Mucosa of descending colon (tissue), 3 donors: ENCODE results near the gene MAVS. TPM values are rescaled to one million over a fixed set of nuclear protein-coding genes. Genes with fewer than 3 reads are reported as not detected.

Experiments used
- ATAC-seq: fragments of 200-7000 bp; cut with Tn5 transposase; one replicate; pipeline ENCODE4 v1.9.1; 2020; ENCODE audit warnings: mild to moderate bottlenecking, moderate library complexity
- DNase-seq, 3 donors: peaks; one replicate each; pipeline ENCODE4 v3.0.0-alpha.2; 2020
- H3K36me3 ChIP-seq: fragments of 200-600 bp; one replicate; pipeline ENCODE4 v1.8.0; 2021; ENCODE audit warnings: low read depth, mild to moderate bottlenecking
- H3K4me1 ChIP-seq: fragments of 200-600 bp; one replicate; pipeline ENCODE4 v1.8.0; 2021; ENCODE audit warnings: low read depth, mild to moderate bottlenecking
- H3K4me3 ChIP-seq: fragments of 200-600 bp; one replicate; pipeline ENCODE4 v1.8.0; 2021; ENCODE audit warnings: mild to moderate bottlenecking
- H3K9me3 ChIP-seq: fragments of 200-600 bp; one replicate; pipeline ENCODE4 v1.8.0; 2021; ENCODE audit warnings: mild to moderate bottlenecking
- CTCF ChIP-seq: fragments of 200-600 bp; IDR thresholded peaks from one replicate; pipeline ENCODE4 v1.8.0; 2022; ENCODE audit warnings: antibody characterized with exemption, mild to moderate bottlenecking
- intact Hi-C, 2 donors: fragments of 100-400 bp; cut with DNase I in 1 of 2; cut with micrococcal nuclease in 1 of 2; formaldehyde crosslinking; loops; one replicate each; pipeline versions ENCODE4 v1.11.0 to v1.11.1; 2022; cut with DNase I, micrococcal nuclease
- total RNA-seq, 3 donors: library from RNA; stranded (reverse); fragmentation: NEBNext Ultra II Directional in 2 of 3; extraction: Animal tissue kit (Norgen Biotek cat#: 25700) in 2 of 3; gene quantifications; one replicate each; pipeline versions ENCODE4 v1.2.1 to v1.2.4, GENCODE V29; 2021 to 2023
- donor health status: DM: no; HTN: no; CAD: no; lungs with moderate emphysema.
- donor health status: DM: no; HTN: no; CAD: no.
- donor health status: DM: no; HTN: yes; CAD: no.

Gene MAVS
- total RNA-seq, 3 donors from 2014 or later, result 60.7 to 79.5 (median 72.3) TPM

GRCh38 chr20:3820901-3821727, 25.5 kb upstream of the MAVS start:
- intact Hi-C loops, result no loop called here
- Histone ChIP-seq H3K4me3 (peak overlapping the region; percentile 50), H3K4me1 (peaks cover 8% of the 10 kb centered on the region), H3K9me3 (no peaks in the 10 kb centered on the region), H3K36me3 (no peaks in the 10 kb centered on the region)
- no peak for TF ChIP-seq CTCF
- DNase-seq (peak in 1 of 3 donors; percentile 24), ATAC-seq (peak; percentile 5)

DNA sequence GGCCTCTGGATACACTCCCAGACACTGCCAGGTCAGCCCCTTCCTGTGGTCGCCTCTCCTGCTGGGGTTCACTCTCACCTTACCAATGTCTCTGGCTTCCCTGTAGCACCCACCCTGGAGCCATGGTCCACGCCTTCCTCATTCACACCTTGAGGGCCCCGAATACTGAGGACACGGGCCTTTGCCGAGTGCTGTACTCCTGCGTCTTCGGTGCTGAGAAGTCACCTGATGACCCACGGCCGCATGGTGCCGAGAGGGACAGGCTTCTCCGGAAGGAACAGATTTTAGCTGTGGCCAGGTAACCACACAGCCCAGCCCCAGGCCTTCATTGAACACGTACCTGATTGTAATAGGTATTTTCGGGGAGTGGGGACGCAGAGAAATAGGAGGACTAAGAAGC, 24.6 kb upstream of the MAVS start:
- H3K9me3 ChIP-seq, result no peaks in the 10 kb centered on the region
- H3K4me3 ChIP-seq, result no peak overlapping the region
- ATAC-seq (no peak), DNase-seq (peak in 1 of 3 donors; percentile 10)
- H3K4me1 ChIP-seq, result peaks cover 8% of the 10 kb centered on the region
- H3K36me3 ChIP-seq, result no peaks in the 10 kb centered on the region
- intact Hi-C loops, result no loop called here
- no peak for TF ChIP-seq CTCF

- TF ChIP-seq CTCF, result no peak
- H3K9me3 ChIP-seq, result no peaks in the 10 kb centered on the region
- no peaks in the 10 kb centered on the region for H3K36me3 ChIP-seq
- ATAC-seq, result no peak
- no peaks in the 10 kb centered on the region for H3K4me1 ChIP-seq
- no peak overlapping the region for H3K4me3 ChIP-seq
- intact Hi-C loops, result no loop called here
- no peak for DNase-seq
These were observed 22.8 kb upstream of the MAVS start for GRCh38 chr20:3823881-3824280.

DNA sequence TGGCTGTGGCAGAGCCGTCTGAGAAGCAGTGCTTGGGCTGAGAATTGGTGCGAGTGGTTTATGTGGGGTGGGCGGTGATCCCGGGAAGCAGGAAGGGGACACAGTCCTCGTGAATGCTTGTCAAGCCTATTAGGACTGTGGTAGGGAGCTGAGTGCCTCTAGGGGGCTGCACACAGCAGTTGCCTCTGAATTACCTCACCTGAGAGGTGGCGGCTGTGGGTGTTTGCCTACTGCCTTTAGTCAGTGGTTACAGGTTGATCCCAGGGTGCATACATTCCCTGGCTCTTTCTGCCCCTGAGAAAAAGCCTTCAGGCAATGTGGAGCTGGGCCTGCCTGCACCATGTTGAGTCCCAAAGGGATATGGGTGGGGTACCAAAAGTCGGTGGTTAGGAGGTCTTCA, 21.1 kb upstream of the MAVS start:
- Histone ChIP-seq H3K4me3 (no peak overlapping the region), H3K9me3 (no peaks in the 10 kb centered on the region), H3K4me1 (no peaks in the 10 kb centered on the region), H3K36me3 (no peaks in the 10 kb centered on the region)
- intact Hi-C loops, result no loop called here
- TF ChIP-seq CTCF, result no peak
- DNase-seq, result peak in 1 of 3 donors; percentile 16
- ATAC-seq, result no peak

- ATAC-seq (no peak), DNase-seq (peak in 1 of 3 donors; percentile 12)
- no peak for TF ChIP-seq CTCF
- no peaks in the 10 kb centered on the region for H3K9me3 ChIP-seq
- H3K4me1 ChIP-seq, result no peaks in the 10 kb centered on the region
- H3K4me3 ChIP-seq, result no peak overlapping the region
- intact Hi-C loops, result no loop called here
- H3K36me3 ChIP-seq, result no peaks in the 10 kb centered on the region
These were observed 20.2 kb upstream of the MAVS start for GRCh38 chr20:3826420-3826819.
